HepG2 (cell line): ENCODE data around the gene DCST2. TPM values are rescaled to one million over a fixed set of nuclear protein-coding genes. Genes with fewer than 3 reads are reported as not detected.

Source experiments
- ATAC-seq: fragments of 200-7000 bp; cut with Tn5 transposase; 3 replicates; pipeline ENCODE4 v1.9.1; 2020; ENCODE audit warnings: mild to moderate bottlenecking, moderate library complexity
- BruUV-seq: library from RNA; stranded (reverse); fragments of 400-500 nt; replicated peaks from 2 replicates; lab custom pipeline; 2021; lab: Mats Ljungman, UMichigan
- CTCF ChIA-PET: fragments of 300-600 bp; formaldehyde crosslinking; extraction: SDS; loops from one replicate; lab custom pipeline; 2021; ENCODE audit warnings: low total read pairs, inconsistent platforms, low intra/inter-chr PET ratio; lab: Yijun Ruan, JAX
- POLR2A ChIA-PET: fragments of 350-600 bp; sonication (Branson Sonifier 250); formaldehyde crosslinking; loops from one replicate; lab custom pipeline; 2020; ENCODE audit warnings: antibody characterized with exemption, inconsistent platforms; lab: Yijun Ruan, JAX
- DNase-seq: peaks from one replicate; pipeline ENCODE4 v3.0.0-alpha.2; 2015; ENCODE audit warnings: low spot score
- FAIRE-seq: peaks from 3 replicates; lab custom pipeline; 2011; peaks lifted over from hg19 to GRCh38; lab: Jason Lieb, UNC
- H2AFZ ChIP-seq: one replicate; pipeline ENCODE4 v1.6.1; 2011; ENCODE audit warnings: low read length, inconsistent platforms
- H3K27ac ChIP-seq: fragments of 300-600 bp; 3 replicates; pipeline ENCODE4 v1.8.0; 2011; ENCODE audit warnings: mixed run types, mild to moderate bottlenecking, mixed read lengths, low read length, inconsistent platforms; ENCODE audit not compliant: insufficient read depth; ENCODE audit errors: extremely low read length
- H3K27me3 ChIP-seq, 2 experiments: fragments of 200-600 bp in 1 of 2; 2 replicates in 1 of 2; 3 replicates in 1 of 2; pipeline versions ENCODE4 v1.6.0 to v1.8.0; 2011; ENCODE audit warnings: low read length in 2 of 2, mild to moderate bottlenecking in 2 of 2, moderate library complexity in 2 of 2, inconsistent platforms in 1 of 2; ENCODE audit not compliant: insufficient read depth in 2 of 2, control insufficient read depth in 1 of 2
- H3K36me3 ChIP-seq, 2 experiments: fragments of 200-600 bp in 1 of 2; replicated peaks in 1 of 2; 2 replicates in 1 of 2; 3 replicates in 1 of 2; pipeline versions ENCODE4 v1.5.1 to v1.8.0; 2011; ENCODE audit warnings: low read length in 2 of 2, inconsistent platforms in 1 of 2; ENCODE audit not compliant: insufficient read depth in 2 of 2, control insufficient read depth in 1 of 2
- H3K4me1 ChIP-seq: 2 replicates; pipeline ENCODE4 v1.5.1; 2012; ENCODE audit warnings: low read length, inconsistent platforms; ENCODE audit not compliant: insufficient read depth
- H3K4me2 ChIP-seq: 2 replicates; pipeline ENCODE4 v1.6.0; 2011; ENCODE audit warnings: low read depth, low read length, inconsistent platforms
- H3K4me3 ChIP-seq, 3 experiments: fragments of 200-600 bp in 1 of 3; sonication (generic), shearing (Covaris generic) in 1 of 3; replicated peaks in 1 of 3; 2 replicates each; pipeline ENCODE4 v1.5.1; 2011 to 2016; ENCODE audit warnings: low read length in 3 of 3, inconsistent platforms in 2 of 3, low read depth in 2 of 3, mild to moderate bottlenecking in 2 of 3, control low read depth in 1 of 3, mixed read lengths in 1 of 3; ENCODE audit not compliant: insufficient read depth in 1 of 3
- H3K79me2 ChIP-seq: one replicate; pipeline ENCODE4 v1.6.1; 2011; ENCODE audit warnings: low read length, inconsistent platforms; ENCODE audit not compliant: insufficient read depth
- H3K9ac ChIP-seq: 2 replicates; pipeline ENCODE4 v1.6.0; 2011; ENCODE audit warnings: mild to moderate bottlenecking, low read depth, low read length, inconsistent platforms; ENCODE audit not compliant: insufficient read depth
- H3K9me3 ChIP-seq: 2 replicates; pipeline ENCODE4 v1.5.1; 2012; ENCODE audit warnings: mild to moderate bottlenecking, low read length
- H4K20me1 ChIP-seq: 2 replicates; pipeline ENCODE4 v1.6.0; 2011; ENCODE audit warnings: inconsistent platforms, mild to moderate bottlenecking, low read length, moderate library complexity; ENCODE audit not compliant: insufficient read depth
- PRMT3 ChIP-seq: sonication (generic); formaldehyde crosslinking; IDR thresholded peaks from 2 replicates; pipeline ENCODE4 v1.8.1; 2022; ENCODE audit warnings: low read depth, mild to moderate bottlenecking, moderate library complexity, missing genetic modification reagents, borderline replicate concordance
- SMYD3 ChIP-seq: sonication (generic); formaldehyde crosslinking; IDR thresholded peaks from 2 replicates; pipeline ENCODE4 v1.8.1; 2023; ENCODE audit warnings: mild to moderate bottlenecking, missing genetic modification reagents
- ZNF468 ChIP-seq: sonication (generic); formaldehyde crosslinking; IDR thresholded peaks from 2 replicates; pipeline ENCODE4 v1.8.0; 2022; ENCODE audit warnings: mild to moderate bottlenecking, moderate library complexity, missing genetic modification reagents
- whole genome bisulfite sequencing: methylation state at CpG from one replicate; pipeline ENCODE4 v1.1.6; 2017; ENCODE audit warnings: low lambda C conversion rate; 5-methylcytosine and 5-hydroxymethylcytosine counted together
- in situ Hi-C: cut with HindIII; loops from 2 replicates; pipeline ENCODE4 v1.10.0; 2017; ENCODE audit warnings: low pct_unique_long_range_greater_than_20kb; ENCODE audit not compliant: extremely low pct_ligation_motif_present
- intact Hi-C: fragments of 100-400 bp; cut with micrococcal nuclease; formaldehyde crosslinking; loops from one replicate; pipeline ENCODE4 v1.10.0; 2022; ENCODE audit not compliant: unreplicated experiment
- polyA plus RNA-seq, 8 experiments: library from polyadenylated mRNA; depleted of rRNA in 3 of 8; stranded (reverse) in 7 of 8; unstranded in 1 of 8; fragments of >200 nt; fragmentation: Illumina TruSeq in 4 of 8; extraction: Trizol in 4 of 8; gene quantifications; 2 replicates each; pipeline versions ENCODE4 v1.2.1 to v1.2.3, GENCODE V29; 2011 to 2016; ENCODE audit warnings: low read depth in 4 of 8, missing spikeins in 1 of 8, mixed read lengths in 1 of 8; ENCODE audit not compliant: insufficient read depth in 1 of 8
- total RNA-seq, 5 experiments: library from RNA; depleted of rRNA; stranded (reverse); fragments of >200 nt; fragmentation: Illumina TruSeq; extraction: Trizol; gene quantifications; 2 replicates each; pipeline ENCODE4 v1.2.3, GENCODE V29; 2016; ENCODE audit warnings: low read depth in 1 of 5
- TF ChIP-seq, protein P1 (sequence below): sonication (generic); formaldehyde crosslinking; IDR thresholded peaks from 2 replicates; pipeline ENCODE4 v1.4.0; 2020; ENCODE audit warnings: missing genetic modification reagents, borderline replicate concordance
- TF ChIP-seq, protein P2 (sequence below): sonication (generic); formaldehyde crosslinking; conservative IDR thresholded peaks from 2 replicates; pipeline ENCODE4 v1.4.0; 2020; ENCODE audit warnings: missing genetic modification reagents

Gene DCST2
- total and polyA plus RNA-seq, 2 of the 13 experiments (the other 11 are each of a cell fraction or from before 2014, with no cell fraction given) = 0.74 TPM; not detected in 1

DNA sequence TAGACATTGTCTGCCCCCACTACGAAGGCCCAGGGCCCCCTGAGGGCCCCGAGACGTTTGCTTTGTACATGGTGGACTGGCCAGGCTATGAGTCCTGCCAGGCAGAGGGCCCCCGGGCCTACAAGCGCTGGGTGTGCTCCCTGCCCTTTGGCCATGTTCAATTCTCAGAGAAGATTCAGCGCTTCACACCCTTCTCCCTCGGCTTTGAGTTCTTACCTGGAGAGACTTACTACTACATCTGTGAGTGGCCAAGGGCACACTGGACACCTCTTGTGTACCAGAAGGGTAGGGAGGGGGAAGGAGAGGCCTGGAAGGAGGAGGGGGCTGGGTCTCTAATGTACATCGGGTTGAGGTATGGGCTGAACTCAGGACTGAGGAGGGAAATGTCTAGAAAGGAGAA lies 33.2 kb upstream of the DCST2 start:
- FAIRE-seq (no peak), ATAC-seq (no peak), DNase-seq (no peak)
- peaks cover 3 to 7% of the 10 kb centered on the region in 2 experiments; a peak in 3 of 5 replicates for H3K36me3 ChIP-seq
- H3K4me3 ChIP-seq = no peak overlapping the region
- CTCF ChIA-PET = no interaction called here
- peaks cover 9% of the 10 kb centered on the region for H3K79me2 ChIP-seq
- H2AFZ ChIP-seq = no peak overlapping the region
- peaks cover 47% of the 10 kb centered on the region for H3K4me1 ChIP-seq
- 83% methylated on average over 7 of the region's 8 CpGs for WGBS
- no peaks in the 10 kb centered on the region for H4K20me1 ChIP-seq
- intact Hi-C loops = no loop called here
- in situ Hi-C loops = no loop called here
- no TSS peak for BruUV-seq
- no peaks in the 10 kb centered on the region for H3K9me3 ChIP-seq
- H3K27ac ChIP-seq = no peak overlapping the region
- no peak overlapping the region for H3K9ac ChIP-seq
- no peak for TF ChIP-seq PRMT3 (CRISPR knock-in tag)
- TF ChIP-seq, protein P1, sequence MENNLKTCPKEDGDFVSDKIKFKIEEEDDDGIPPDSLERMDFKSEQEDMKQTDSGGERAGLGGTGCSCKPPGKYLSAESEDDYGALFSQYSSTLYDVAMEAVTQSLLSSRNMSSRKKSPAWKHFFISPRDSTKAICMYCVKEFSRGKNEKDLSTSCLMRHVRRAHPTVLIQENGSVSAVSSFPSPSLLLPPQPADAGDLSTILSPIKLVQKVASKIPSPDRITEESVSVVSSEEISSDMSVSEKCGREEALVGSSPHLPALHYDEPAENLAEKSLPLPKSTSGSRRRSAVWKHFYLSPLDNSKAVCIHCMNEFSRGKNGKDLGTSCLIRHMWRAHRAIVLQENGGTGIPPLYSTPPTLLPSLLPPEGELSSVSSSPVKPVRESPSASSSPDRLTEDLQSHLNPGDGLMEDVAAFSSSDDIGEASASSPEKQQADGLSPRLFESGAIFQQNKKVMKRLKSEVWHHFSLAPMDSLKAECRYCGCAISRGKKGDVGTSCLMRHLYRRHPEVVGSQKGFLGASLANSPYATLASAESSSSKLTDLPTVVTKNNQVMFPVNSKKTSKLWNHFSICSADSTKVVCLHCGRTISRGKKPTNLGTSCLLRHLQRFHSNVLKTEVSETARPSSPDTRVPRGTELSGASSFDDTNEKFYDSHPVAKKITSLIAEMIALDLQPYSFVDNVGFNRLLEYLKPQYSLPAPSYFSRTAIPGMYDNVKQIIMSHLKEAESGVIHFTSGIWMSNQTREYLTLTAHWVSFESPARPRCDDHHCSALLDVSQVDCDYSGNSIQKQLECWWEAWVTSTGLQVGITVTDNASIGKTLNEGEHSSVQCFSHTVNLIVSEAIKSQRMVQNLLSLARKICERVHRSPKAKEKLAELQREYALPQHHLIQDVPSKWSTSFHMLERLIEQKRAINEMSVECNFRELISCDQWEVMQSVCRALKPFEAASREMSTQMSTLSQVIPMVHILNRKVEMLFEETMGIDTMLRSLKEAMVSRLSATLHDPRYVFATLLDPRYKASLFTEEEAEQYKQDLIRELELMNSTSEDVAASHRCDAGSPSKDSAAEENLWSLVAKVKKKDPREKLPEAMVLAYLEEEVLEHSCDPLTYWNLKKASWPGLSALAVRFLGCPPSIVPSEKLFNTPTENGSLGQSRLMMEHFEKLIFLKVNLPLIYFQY = no peak
- no peak for TF ChIP-seq SMYD3 (CRISPR knock-in tag)
- no peak for TF ChIP-seq ZNF468 (CRISPR knock-in tag)
- TF ChIP-seq, protein P2, sequence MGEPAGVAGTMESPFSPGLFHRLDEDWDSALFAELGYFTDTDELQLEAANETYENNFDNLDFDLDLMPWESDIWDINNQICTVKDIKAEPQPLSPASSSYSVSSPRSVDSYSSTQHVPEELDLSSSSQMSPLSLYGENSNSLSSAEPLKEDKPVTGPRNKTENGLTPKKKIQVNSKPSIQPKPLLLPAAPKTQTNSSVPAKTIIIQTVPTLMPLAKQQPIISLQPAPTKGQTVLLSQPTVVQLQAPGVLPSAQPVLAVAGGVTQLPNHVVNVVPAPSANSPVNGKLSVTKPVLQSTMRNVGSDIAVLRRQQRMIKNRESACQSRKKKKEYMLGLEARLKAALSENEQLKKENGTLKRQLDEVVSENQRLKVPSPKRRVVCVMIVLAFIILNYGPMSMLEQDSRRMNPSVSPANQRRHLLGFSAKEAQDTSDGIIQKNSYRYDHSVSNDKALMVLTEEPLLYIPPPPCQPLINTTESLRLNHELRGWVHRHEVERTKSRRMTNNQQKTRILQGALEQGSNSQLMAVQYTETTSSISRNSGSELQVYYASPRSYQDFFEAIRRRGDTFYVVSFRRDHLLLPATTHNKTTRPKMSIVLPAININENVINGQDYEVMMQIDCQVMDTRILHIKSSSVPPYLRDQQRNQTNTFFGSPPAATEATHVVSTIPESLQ (CRISPR knock-in tag) = no peak
- POLR2A ChIA-PET = interaction anchor here (1.2 kb wide), 1 partner anchor 69 kb away, joined by 3 read pairs; the partner anchor contains the start of gene SLC50A1
- H3K27me3 ChIP-seq = peaks cover 0 to 5% of the 10 kb centered on the region in 2 experiments; a peak in 1 of 5 replicates
- H3K4me2 ChIP-seq = no peak overlapping the region
